HEK293 (cell line): ENCODE measurements around the gene GJA1.
A peak's percentile ranks its signal among the peaks of the same experiment; 100 is the strongest.

Source experiments
- CTCF ChIA-PET: fragments of 350-600 bp; formaldehyde crosslinking; extraction: SDS; loops from one replicate; lab custom pipeline; 2021; ENCODE audit warnings: antibody characterized with exemption; lab: Yijun Ruan, JAX
- POLR2A ChIA-PET: fragments of 300-600 bp; formaldehyde crosslinking; extraction: SDS; loops from one replicate; lab custom pipeline; 2020; ENCODE audit warnings: antibody characterized with exemption, inconsistent platforms; lab: Yijun Ruan, JAX
- H3K27ac ChIP-seq: fragments of 200-500 bp; sonication (Bioruptor generic); 2 replicates; pipeline ENCODE4 v1.5.1; 2014; ENCODE audit warnings: low read depth, low read length, control low read depth, inconsistent platforms; ENCODE audit errors: extremely low read depth
- H3K36me3 ChIP-seq, 2 experiments: fragments of 200-500 bp in 1 of 2; sonication (Bioruptor generic) in 1 of 2; 1 replicate in 1 of 2; 2 replicates in 1 of 2; pipeline ENCODE4 v1.5.1; 2014 to 2017; ENCODE audit warnings: inconsistent platforms in 2 of 2, low read length in 2 of 2; ENCODE audit not compliant: control insufficient read depth in 2 of 2, insufficient read depth in 1 of 2
- H3K4me1 ChIP-seq: fragments of 200-500 bp; sonication (Bioruptor generic); 2 replicates; pipeline ENCODE4 v1.5.1; 2014; ENCODE audit warnings: mild to moderate bottlenecking, low read length, inconsistent platforms; ENCODE audit not compliant: control insufficient read depth, insufficient read depth
- H3K4me3 ChIP-seq: 2 replicates; pipeline ENCODE4 v1.5.1; 2011; ENCODE audit warnings: low read depth, mild to moderate bottlenecking, control low read depth, low read length, moderate library complexity
- H3K9me3 ChIP-seq: fragments of 200-500 bp; sonication (Bioruptor generic); 2 replicates; pipeline ENCODE4 v1.5.1; 2014; ENCODE audit warnings: low read depth, low read length, inconsistent platforms; ENCODE audit not compliant: control insufficient read depth, insufficient read depth
- ATF2 ChIP-seq: fragments of 450-650 bp; formaldehyde crosslinking; IDR thresholded peaks from 2 replicates; pipeline ENCODE4 v1.5.1; 2016; ENCODE audit warnings: missing biosample characterization, missing genetic modification characterization, low read depth
- GFI1B ChIP-seq: fragments of 450-650 bp; formaldehyde crosslinking; IDR thresholded peaks from 2 replicates; pipeline ENCODE4 v1.5.1; 2016; ENCODE audit warnings: missing biosample characterization, missing genetic modification characterization
- GLI2 ChIP-seq: fragments of 450-650 bp; formaldehyde crosslinking; IDR thresholded peaks from 2 replicates; pipeline ENCODE4; 2017; ENCODE audit warnings: missing biosample characterization, missing genetic modification characterization, low read depth, borderline replicate concordance
- GLIS1 ChIP-seq: fragments of 450-650 bp; formaldehyde crosslinking; IDR thresholded peaks from 2 replicates; pipeline ENCODE4 v1.5.1; 2016; ENCODE audit warnings: missing biosample characterization, missing genetic modification characterization
- KLF10 ChIP-seq: fragments of 450-650 bp; IDR thresholded peaks from 2 replicates; pipeline ENCODE4 v1.5.1; 2018; ENCODE audit warnings: missing biosample characterization, mild to moderate bottlenecking, missing genetic modification characterization
- KLF9 ChIP-seq: fragments of 450-650 bp; formaldehyde crosslinking; IDR thresholded peaks from 2 replicates; pipeline ENCODE4 v1.5.1; 2016; ENCODE audit warnings: missing biosample characterization, missing genetic modification characterization, low read depth
- PRDM4 ChIP-seq: fragments of 450-650 bp; formaldehyde crosslinking; IDR thresholded peaks from 2 replicates; pipeline ENCODE4 v1.5.1; 2017; ENCODE audit warnings: missing biosample characterization, missing genetic modification characterization
- PRDM6 ChIP-seq: fragments of 450-650 bp; formaldehyde crosslinking; IDR thresholded peaks from 2 replicates; pipeline ENCODE4 v1.5.1; 2017; ENCODE audit warnings: missing biosample characterization, missing genetic modification characterization
- SP3 ChIP-seq: fragments of 450-650 bp; formaldehyde crosslinking; IDR thresholded peaks from 2 replicates; pipeline ENCODE4 v1.5.1; 2016; ENCODE audit warnings: missing biosample characterization, missing genetic modification characterization
- SP7 ChIP-seq: fragments of 450-650 bp; formaldehyde crosslinking; IDR thresholded peaks from 2 replicates; pipeline ENCODE4 v1.5.1; 2016; ENCODE audit warnings: missing biosample characterization, missing genetic modification characterization
- TRIM28 ChIP-seq: IDR thresholded peaks from 2 replicates; pipeline ENCODE4 v1.6.1; 2011; ENCODE audit warnings: low read length, control low read depth, borderline replicate concordance
- ZBTB21 ChIP-seq: fragments of 450-650 bp; formaldehyde crosslinking; IDR thresholded peaks from 2 replicates; pipeline ENCODE4 v1.5.1; 2017; ENCODE audit warnings: missing biosample characterization, missing genetic modification characterization
- ZNF140 ChIP-seq: fragments of 450-650 bp; formaldehyde crosslinking; IDR thresholded peaks from 2 replicates; pipeline ENCODE4 v1.5.1; 2016; ENCODE audit warnings: missing biosample characterization, missing genetic modification characterization
- ZNF18 ChIP-seq: fragments of 450-650 bp; formaldehyde crosslinking; IDR thresholded peaks from 2 replicates; pipeline ENCODE4 v1.5.1; 2016; ENCODE audit warnings: missing biosample characterization, missing genetic modification characterization
- ZNF362 ChIP-seq: fragments of 450-650 bp; formaldehyde crosslinking; IDR thresholded peaks from 2 replicates; pipeline ENCODE4 v1.5.1; 2016; ENCODE audit warnings: missing biosample characterization, missing genetic modification characterization
- ZNF366 ChIP-seq: fragments of 450-650 bp; formaldehyde crosslinking; conservative IDR thresholded peaks from 2 replicates; pipeline ENCODE4 v1.5.1; 2016; ENCODE audit warnings: missing biosample characterization, missing genetic modification characterization
- ZNF473 ChIP-seq: fragments of 450-650 bp; formaldehyde crosslinking; IDR thresholded peaks from 2 replicates; pipeline ENCODE4 v1.5.1; 2017; ENCODE audit warnings: missing biosample characterization, missing genetic modification characterization
- ZNF501 ChIP-seq: fragments of 450-650 bp; formaldehyde crosslinking; IDR thresholded peaks from 2 replicates; pipeline ENCODE4 v1.5.1; 2016; ENCODE audit warnings: missing biosample characterization, missing genetic modification characterization
- ZNF513 ChIP-seq: fragments of 450-650 bp; IDR thresholded peaks from 2 replicates; pipeline ENCODE4 v1.5.1; 2018; ENCODE audit warnings: missing biosample characterization, missing genetic modification characterization
- ZNF629 ChIP-seq: fragments of 450-650 bp; formaldehyde crosslinking; IDR thresholded peaks from 2 replicates; pipeline ENCODE4 v1.5.1; 2017; ENCODE audit warnings: missing biosample characterization, missing genetic modification characterization
- ZNF776 ChIP-seq: fragments of 450-650 bp; formaldehyde crosslinking; IDR thresholded peaks from 2 replicates; pipeline ENCODE4 v1.5.0; 2017; ENCODE audit warnings: missing biosample characterization, missing genetic modification characterization, borderline replicate concordance
- ZNF791 ChIP-seq: fragments of 450-650 bp; formaldehyde crosslinking; IDR thresholded peaks from 2 replicates; pipeline ENCODE4 v1.5.1; 2016; ENCODE audit warnings: missing biosample characterization, missing genetic modification characterization
- ZSCAN16 ChIP-seq: fragments of 450-650 bp; formaldehyde crosslinking; IDR thresholded peaks from 2 replicates; pipeline ENCODE4 v1.5.1; 2016; ENCODE audit warnings: missing biosample characterization, missing genetic modification characterization
- ZSCAN30 ChIP-seq: fragments of 450-650 bp; IDR thresholded peaks from 2 replicates; pipeline ENCODE4 v1.5.1; 2018; ENCODE audit warnings: missing biosample characterization, mild to moderate bottlenecking, missing genetic modification characterization, moderate library complexity
- ZXDB ChIP-seq: fragments of 450-650 bp; formaldehyde crosslinking; IDR thresholded peaks from 2 replicates; pipeline ENCODE4 v1.5.1; 2016; ENCODE audit warnings: missing biosample characterization, missing genetic modification characterization
- TF ChIP-seq, protein P1 (sequence below): fragments of 450-650 bp; formaldehyde crosslinking; IDR thresholded peaks from 2 replicates; pipeline ENCODE4 v1.5.1; 2016; ENCODE audit warnings: missing biosample characterization, missing genetic modification characterization

GJA1 gene

DNA sequence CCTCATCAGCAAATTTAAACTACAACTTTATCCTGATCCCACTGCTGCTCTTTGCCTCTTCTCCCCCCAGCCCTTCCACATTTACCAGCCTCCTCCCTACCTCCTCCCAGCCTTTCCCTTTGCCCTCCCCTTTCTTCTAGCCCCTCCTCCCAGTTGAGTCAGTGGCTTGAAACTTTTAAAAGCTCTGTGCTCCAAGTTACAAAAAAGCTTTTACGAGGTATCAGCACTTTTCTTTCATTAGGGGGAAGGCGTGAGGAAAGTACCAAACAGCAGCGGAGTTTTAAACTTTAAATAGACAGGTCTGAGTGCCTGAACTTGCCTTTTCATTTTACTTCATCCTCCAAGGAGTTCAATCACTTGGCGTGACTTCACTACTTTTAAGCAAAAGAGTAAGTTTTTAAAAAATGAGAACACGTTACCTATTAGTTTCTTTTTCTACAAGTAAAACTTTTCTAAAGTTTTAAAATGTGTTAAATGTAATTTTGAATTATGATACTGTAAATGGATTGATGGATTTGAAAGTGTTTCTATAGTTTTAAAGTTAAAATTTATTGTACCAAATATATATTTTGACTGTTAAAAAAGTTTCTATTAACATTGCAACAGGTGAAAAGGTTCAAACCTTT is at the start of gene GJA1:
Gene GJA1, plus strand, starts transcription at position 203 of the 626 bp plus-strand sequence. CDS start 11,202 bp downstream, outside the sequence.
- Histone ChIP-seq H3K36me3 (no peaks in the 10 kb centered on the region), H3K9me3 (no peaks in the 10 kb centered on the region), H3K27ac (peak within 1 kb of the TSS; percentile 67), H3K4me3 (peak within 1 kb of the TSS; percentile 53), H3K4me1 (peaks cover 3% of the 10 kb centered on the region; the same call in 1 of the 2 replicates)
- ChIA-PET CTCF (interaction anchor here (0.7 to 2.8 kb wide), 4 partner anchors 87 to 749 kb away, joined by 3 to 13 read pairs (median 7); no protein-coding TSS in a partner anchor), POLR2A (interaction anchor here (0.5 to 1.8 kb wide), 4 partner anchors 345 to 961 kb away, joined by 3 to 5 read pairs (median 4); no protein-coding TSS in a partner anchor)
- TF ChIP-seq PRDM4 (peak; percentile 76), ZSCAN30 (tag by site-specific recombination) (peak; percentile 31; the same call in 1 of the 2 replicates), ZNF366 (tag by site-specific recombination) (peak; percentile 65), ZBTB21 (tag by site-specific recombination) (no peak), ATF2 (tag by site-specific recombination) (no peak), ZNF362 (tag by site-specific recombination) (peak; percentile 59; the same call in 1 of the 2 replicates), SP7 (tag by site-specific recombination) (peak; percentile 25; the same call in 1 of the 2 replicates), KLF10 (tag by site-specific recombination) (0 out of 2 replicates have a peak, but pooled peaks have one; percentile 38), ZNF776 (tag by site-specific recombination) (no peak), ZNF18 (no peak), ZNF140 (no peak), GFI1B (tag by site-specific recombination) (no peak), ZNF473 (tag by site-specific recombination) (no peak), ZXDB (tag by site-specific recombination) (peak; percentile 39; the same call in 1 of the 2 replicates), ZNF791 (no peak), TRIM28 (peak; percentile 70; the same call in 1 of the 2 replicates), ZSCAN16 (tag by site-specific recombination) (no peak), PRDM6 (tag by site-specific recombination) (peak; percentile 99), ZNF501 (tag by site-specific recombination) (no peak), GLI2 (tag by site-specific recombination) (no peak), ZNF513 (tag by site-specific recombination) (no peak), SP3 (tag by site-specific recombination) (peak; percentile 65), GLIS1 (no peak), ZNF629 (peak; percentile 48), KLF9 (tag by site-specific recombination) (no peak)
- TF ChIP-seq, protein P1, sequence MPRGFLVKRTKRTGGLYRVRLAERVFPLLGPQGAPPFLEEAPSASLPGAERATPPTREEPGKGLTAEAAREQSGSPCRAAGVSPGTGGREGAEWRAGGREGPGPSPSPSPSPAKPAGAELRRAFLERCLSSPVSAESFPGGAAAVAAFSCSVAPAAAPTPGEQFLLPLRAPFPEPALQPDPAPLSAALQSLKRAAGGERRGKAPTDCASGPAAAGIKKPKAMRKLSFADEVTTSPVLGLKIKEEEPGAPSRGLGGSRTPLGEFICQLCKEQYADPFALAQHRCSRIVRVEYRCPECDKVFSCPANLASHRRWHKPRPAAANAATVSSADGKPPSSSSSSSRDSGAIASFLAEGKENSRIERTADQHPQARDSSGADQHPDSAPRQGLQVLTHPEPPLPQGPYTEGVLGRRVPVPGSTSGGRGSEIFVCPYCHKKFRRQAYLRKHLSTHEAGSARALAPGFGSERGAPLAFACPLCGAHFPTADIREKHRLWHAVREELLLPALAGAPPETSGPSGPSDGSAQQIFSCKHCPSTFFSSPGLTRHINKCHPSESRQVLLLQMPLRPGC (tag by site-specific recombination), result no peak
